PC-9 (cell line): Measurements from ENCODE around the gene ELAC1. TPM values are rescaled to one million over a fixed set of nuclear protein-coding genes. Genes with fewer than 3 reads are reported as not detected.

Experiments
- BruUV-seq: library from RNA; stranded (reverse); fragments of 400-500 nt; replicated peaks from 2 replicates; lab custom pipeline; 2021; lab: Mats Ljungman, UMichigan
- CTCF ChIA-PET: fragments of 300-600 bp; sonication (Branson Sonifier 250); formaldehyde crosslinking; loops from one replicate; lab custom pipeline; 2022; ENCODE audit warnings: antibody characterized with exemption; lab: Charles Lee
- POLR2A ChIA-PET: fragments of 300-600 bp; sonication (Branson Sonifier 250); formaldehyde crosslinking; loops from one replicate; lab custom pipeline; 2022; ENCODE audit warnings: antibody characterized with exemption; ENCODE audit not compliant: unreplicated experiment; lab: Charles Lee
- DNase-seq, 2 experiments: peaks; one replicate each; pipeline versions ENCODE4 v3.0.0 to v3.0.0-alpha.2; 2015 to 2022; ENCODE audit warnings: mixed read lengths in 1 of 2
- H2AFZ ChIP-seq: fragments of 200-600 bp; sonication (generic); 2 replicates; pipeline ENCODE4 v1.8.1; 2017; ENCODE audit warnings: antibody characterized with exemption
- H3F3A ChIP-seq: fragments of 200-600 bp; sonication (generic); 2 replicates; pipeline ENCODE4 v1.8.1; 2017; ENCODE audit warnings: antibody characterized with exemption, mild to moderate bottlenecking, low read depth; ENCODE audit not compliant: insufficient read depth
- H3K27ac ChIP-seq: fragments of 200-600 bp; sonication (generic); 2 replicates; pipeline ENCODE4 v1.6.1; 2016; ENCODE audit warnings: mixed run types
- H3K27me3 ChIP-seq: fragments of 200-600 bp; sonication (generic); 2 replicates; pipeline ENCODE4 v1.6.1; 2016; ENCODE audit warnings: low read depth, mixed run types; ENCODE audit not compliant: insufficient read depth
- H3K36me3 ChIP-seq: fragments of 200-600 bp; sonication (generic); 2 replicates; pipeline ENCODE4 v1.6.1; 2016; ENCODE audit warnings: low read depth, mixed run types
- H3K4me1 ChIP-seq: fragments of 200-600 bp; sonication (generic); replicated peaks from 2 replicates; pipeline ENCODE4 v1.6.1; 2016; ENCODE audit warnings: mixed run types; ENCODE audit not compliant: insufficient read depth
- H3K4me2 ChIP-seq: fragments of 200-600 bp; sonication (generic); 2 replicates; pipeline ENCODE4 v1.6.1; 2017; ENCODE audit warnings: mixed run types
- H3K4me3 ChIP-seq: fragments of 200-600 bp; sonication (generic); 2 replicates; pipeline ENCODE4 v1.6.1; 2016; ENCODE audit warnings: mixed run types
- H3K79me2 ChIP-seq: fragments of 200-600 bp; sonication (generic); 2 replicates; pipeline ENCODE4 v1.6.1; 2017; ENCODE audit warnings: low read depth, mixed run types
- H3K9me2 ChIP-seq: fragments of 200-600 bp; sonication (generic); 2 replicates; pipeline ENCODE4 v1.8.1; 2017; ENCODE audit warnings: mild to moderate bottlenecking; ENCODE audit not compliant: insufficient read depth
- H3K9me3 ChIP-seq: fragments of 200-600 bp; sonication (generic); 2 replicates; pipeline ENCODE4 v1.8.1; 2016; ENCODE audit warnings: low read depth; ENCODE audit not compliant: insufficient read depth
- H4K20me1 ChIP-seq: fragments of 200-600 bp; sonication (generic); 2 replicates; pipeline ENCODE4 v1.8.1; 2017; ENCODE audit not compliant: insufficient read depth
- CTCF ChIP-seq: fragments of 200-600 bp; sonication (generic); conservative IDR thresholded peaks from 2 replicates; pipeline ENCODE4 v1.6.1; 2017; ENCODE audit warnings: mixed run types, antibody characterized with exemption, mild to moderate bottlenecking, moderate library complexity
- EZH2 ChIP-seq: fragments of 200-600 bp; sonication (generic); IDR thresholded peaks from 2 replicates; pipeline ENCODE4 v1.8.0; 2017; ENCODE audit warnings: antibody characterized with exemption, low read depth
- intact Hi-C: fragments of 100-400 bp; cut with micrococcal nuclease; formaldehyde crosslinking; loops from one replicate; pipeline ENCODE4 v1.10.0; 2022; ENCODE audit not compliant: unreplicated experiment
- total RNA-seq: library from RNA; stranded (reverse); gene quantifications from 2 replicates; pipeline ENCODE4 v1.2.3, GENCODE V29; 2021

ELAC1 gene
- total RNA-seq, 1 experiment from 2014 or later = 6.0 TPM

- Histone ChIP-seq H3K4me2 (no peak overlapping the region), H3K79me2 (no peaks in the 10 kb centered on the region), H3K27ac (no peak overlapping the region), H4K20me1 (no peaks in the 10 kb centered on the region), H2AFZ (no peak overlapping the region), H3K9me2 (no peaks in the 10 kb centered on the region), H3K4me3 (no peak overlapping the region), H3K36me3 (no peaks in the 10 kb centered on the region), H3F3A (no peaks in the 10 kb centered on the region), H3K27me3 (no peaks in the 10 kb centered on the region), H3K9me3 (no peaks in the 10 kb centered on the region), H3K4me1 (no peaks in the 10 kb centered on the region)
- DNase-seq = no peak
- BruUV-seq = no TSS peak
- ChIA-PET CTCF (no interaction called here), POLR2A (no interaction called here)
- intact Hi-C loops = no loop called here
- TF ChIP-seq CTCF (no peak), EZH2 (no peak)
These were observed 14.0 kb upstream of the ELAC1 start for GRCh38 chr18:50953822-50954221.

- Histone ChIP-seq H3K36me3 (no peaks in the 10 kb centered on the region), H3K27ac (no peak overlapping the region), H3K9me2 (no peaks in the 10 kb centered on the region), H3K4me3 (no peak overlapping the region), H2AFZ (no peak overlapping the region), H3K79me2 (no peaks in the 10 kb centered on the region), H3K9me3 (no peaks in the 10 kb centered on the region), H3K27me3 (no peaks in the 10 kb centered on the region), H3F3A (no peaks in the 10 kb centered on the region), H3K4me2 (no peak overlapping the region), H3K4me1 (no peaks in the 10 kb centered on the region), H4K20me1 (no peaks in the 10 kb centered on the region)
- BruUV-seq = no TSS peak
- ChIA-PET POLR2A (no interaction called here), CTCF (no interaction called here)
- TF ChIP-seq CTCF (no peak), EZH2 (no peak)
- intact Hi-C loops = no loop called here
- no peak for DNase-seq
These were observed 12.6 kb upstream of the ELAC1 start for GRCh38 chr18:50955253-50955652.

GRCh38 chr18:50956116-50956515, 11.7 kb upstream of the ELAC1 start:
- no peaks in the 10 kb centered on the region for H3F3A ChIP-seq
- H3K9me3 ChIP-seq = peaks cover 5% of the 10 kb centered on the region; the same call in 1 of the 2 replicates
- no peak overlapping the region for H3K27ac ChIP-seq
- no peak overlapping the region for H3K4me3 ChIP-seq
- TF ChIP-seq EZH2 = no peak
- intact Hi-C loops = no loop called here
- no peaks in the 10 kb centered on the region for H4K20me1 ChIP-seq
- ChIA-PET CTCF (no interaction called here), POLR2A (no interaction called here)
- no peaks in the 10 kb centered on the region for H3K36me3 ChIP-seq
- H2AFZ ChIP-seq = no peak overlapping the region
- no peaks in the 10 kb centered on the region for H3K27me3 ChIP-seq
- no peaks in the 10 kb centered on the region for H3K79me2 ChIP-seq
- BruUV-seq = no TSS peak
- no peaks in the 10 kb centered on the region for H3K9me2 ChIP-seq
- H3K4me2 ChIP-seq = no peak overlapping the region
- DNase-seq = no peak
- no peaks in the 10 kb centered on the region for H3K4me1 ChIP-seq

GRCh38 chr18:50961974-50962373, 5.9 kb upstream of the ELAC1 start:
- H3K4me2 ChIP-seq = no peak overlapping the region
- intact Hi-C loops = no loop called here
- DNase-seq = no peak
- TF ChIP-seq CTCF = no peak
- no peak for TF ChIP-seq EZH2
- no peaks in the 10 kb centered on the region for H3K4me1 ChIP-seq
- H2AFZ ChIP-seq = no peak overlapping the region
- H3K27ac ChIP-seq = no peak overlapping the region
- no peaks in the 10 kb centered on the region for H4K20me1 ChIP-seq
- H3F3A ChIP-seq = no peaks in the 10 kb centered on the region
- ChIA-PET CTCF (no interaction called here), POLR2A (interaction anchor here (0.6 kb wide), 1 partner anchor 20 kb away, joined by 3 read pairs; no protein-coding TSS in a partner anchor)
- H3K36me3 ChIP-seq = no peaks in the 10 kb centered on the region
- H3K4me3 ChIP-seq = no peak overlapping the region
- no TSS peak for BruUV-seq
- H3K27me3 ChIP-seq = no peaks in the 10 kb centered on the region
- H3K9me2 ChIP-seq = no peaks in the 10 kb centered on the region
- no peaks in the 10 kb centered on the region for H3K79me2 ChIP-seq
- peaks cover 22% of the 10 kb centered on the region for H3K9me3 ChIP-seq
